Panc1 (cell line): ENCODE measurements around the gene PDZD8. TPM values are rescaled to one million over a fixed set of nuclear protein-coding genes. Genes with fewer than 3 reads are reported as not detected.

ENCODE experiments used
- ATAC-seq: fragments of 200-7000 bp; cut with Tn5 transposase; 2 replicates; pipeline ENCODE4 v1.9.1; 2020; ENCODE audit warnings: mild to moderate bottlenecking, moderate library complexity
- BruUV-seq: library from RNA; stranded (reverse); fragments of 400-500 nt; replicated peaks from 2 replicates; lab custom pipeline; 2021; lab: Mats Ljungman, UMichigan
- CTCF ChIA-PET: fragments of 300-600 bp; sonication (Branson Sonifier 250); formaldehyde crosslinking; loops from one replicate; lab custom pipeline; 2022; ENCODE audit warnings: antibody characterized with exemption; lab: Charles Lee
- POLR2A ChIA-PET: fragments of 300-600 bp; sonication (Branson Sonifier 250); formaldehyde crosslinking; loops from one replicate; lab custom pipeline; 2022; ENCODE audit warnings: antibody characterized with exemption; lab: Charles Lee
- DNase-seq: peaks from one replicate; pipeline ENCODE4 v3.0.0-alpha.2; 2010; ENCODE audit warnings: low read depth, low spot score
- H3K27ac ChIP-seq: 2 replicates; pipeline ENCODE4 v1.5.1; 2011; ENCODE audit warnings: mild to moderate bottlenecking, low read length, inconsistent platforms
- H3K27me3 ChIP-seq: fragments of 200-500 bp; sonication (Bioruptor generic); 2 replicates; pipeline ENCODE4 v1.6.0; 2014; ENCODE audit warnings: low read length, inconsistent platforms; ENCODE audit not compliant: control insufficient read depth, insufficient read depth
- H3K36me3 ChIP-seq: fragments of 200-500 bp; sonication (Bioruptor generic); 2 replicates; pipeline ENCODE4 v1.5.1; 2014; ENCODE audit warnings: inconsistent platforms, mild to moderate bottlenecking, low read length, moderate library complexity; ENCODE audit not compliant: control insufficient read depth, insufficient read depth
- H3K4me1 ChIP-seq: 2 replicates; pipeline ENCODE4 v1.5.1; 2011; ENCODE audit warnings: inconsistent platforms, mild to moderate bottlenecking, low read length, moderate library complexity; ENCODE audit not compliant: control insufficient read depth, insufficient read depth
- H3K4me3 ChIP-seq, 2 experiments: 2 replicates each; pipeline ENCODE4 v1.5.1; 2011 to 2012; ENCODE audit warnings: low read depth in 2 of 2, low read length in 2 of 2, mild to moderate bottlenecking in 2 of 2, inconsistent platforms in 1 of 2, moderate library complexity in 1 of 2
- H3K9me3 ChIP-seq: fragments of 200-500 bp; sonication (Bioruptor generic); 2 replicates; pipeline ENCODE4 v1.5.1; 2014; ENCODE audit warnings: low read depth, mild to moderate bottlenecking, inconsistent platforms, low read length, moderate library complexity; ENCODE audit not compliant: control insufficient read depth, insufficient read depth
- CTCF ChIP-seq: fragments of 450-650 bp; IDR thresholded peaks from 2 replicates; pipeline ENCODE4 v1.5.1; 2017; ENCODE audit warnings: mild to moderate bottlenecking
- POLR2AphosphoS5 ChIP-seq: IDR thresholded peaks from 2 replicates; pipeline ENCODE4 v1.6.1; 2012; ENCODE audit warnings: mild to moderate bottlenecking, low read depth, low read length, moderate library complexity
- REST ChIP-seq, 2 experiments: IDR thresholded peaks; 2 replicates each; pipeline ENCODE4 v1.6.1; 2011 to 2012; ENCODE audit warnings: low read depth in 2 of 2, control low read depth in 1 of 2, low read length in 1 of 2, mild to moderate bottlenecking in 1 of 2, moderate library complexity in 1 of 2; ENCODE audit not compliant: insufficient read depth in 1 of 2
- SIN3A ChIP-seq: IDR thresholded peaks from 2 replicates; pipeline ENCODE4 v1.6.1; 2012; ENCODE audit warnings: low read depth, mild to moderate bottlenecking, low read length, moderate library complexity, borderline replicate concordance; ENCODE audit not compliant: insufficient read depth
- TCF7L2 ChIP-seq: IDR thresholded peaks from 2 replicates; pipeline ENCODE4 v1.6.1; 2011; ENCODE audit warnings: mild to moderate bottlenecking, low read depth, low read length, inconsistent platforms
- in situ Hi-C: cut with HindIII; loops from 2 replicates; pipeline ENCODE4 v1.10.0; 2016; ENCODE audit warnings: low sequenced_read_pairs, low pct_unique_long_range_greater_than_20kb
- intact Hi-C: fragments of 100-400 bp; cut with micrococcal nuclease; formaldehyde crosslinking; loops from one replicate; pipeline ENCODE4 v1.10.0; 2022; ENCODE audit not compliant: unreplicated experiment
- total RNA-seq: library from RNA; stranded (reverse); gene quantifications from one replicate; pipeline ENCODE4 v1.2.1, GENCODE V29; 2021; ENCODE audit not compliant: unreplicated experiment

Gene PDZD8
- total RNA-seq, 1 experiment from 2014 or later: 44.7 TPM

- no TSS peak for BruUV-seq
- H3K9me3 ChIP-seq: no peaks in the 10 kb centered on the region
- DNase-seq: no peak
- POLR2A ChIA-PET: no interaction called here
- H3K4me1 ChIP-seq: no peaks in the 10 kb centered on the region
- H3K27ac ChIP-seq: no peak overlapping the region
- no peaks in the 10 kb centered on the region for H3K27me3 ChIP-seq
- TF ChIP-seq TCF7L2: no peak
- TF ChIP-seq SIN3A: no peak
- TF ChIP-seq CTCF: no peak
- no peak for TF ChIP-seq REST (IDR thresholded peaks at IDR 0.05; ENCODE audit: insufficient read depth in 1 of 2, low read depth in 2 of 2, low read length in 1 of 2)
- no peak for TF ChIP-seq POLR2AphosphoS5
- H3K36me3 ChIP-seq: no peaks in the 10 kb centered on the region
- in situ Hi-C loops (no loop called here), intact Hi-C loops (no loop called here)
- CTCF ChIA-PET: no interaction called here
- no peak overlapping the region for H3K4me3 ChIP-seq
- no peak for ATAC-seq
Observed at GRCh38 chr10:117275121-117275520, 100.1 kb downstream of the PDZD8 start.

GRCh38 chr10:117274509-117274908 lies 100.7 kb downstream of the PDZD8 start:
- Histone ChIP-seq H3K27me3 (no peaks in the 10 kb centered on the region), H3K36me3 (no peaks in the 10 kb centered on the region), H3K4me3 (no peak overlapping the region), H3K9me3 (no peaks in the 10 kb centered on the region), H3K4me1 (no peaks in the 10 kb centered on the region), H3K27ac (no peak overlapping the region)
- POLR2A ChIA-PET: no interaction called here
- no peak for ATAC-seq
- CTCF ChIA-PET: no interaction called here
- DNase-seq: no peak
- in situ Hi-C loops: no loop called here
- intact Hi-C loops: no loop called here
- no TSS peak for BruUV-seq
- TF ChIP-seq TCF7L2 (no peak), POLR2AphosphoS5 (no peak), CTCF (no peak), SIN3A (no peak), REST (IDR thresholded peaks at IDR 0.05; ENCODE audit: insufficient read depth in 1 of 2, low read depth in 2 of 2, low read length in 1 of 2) (no peak)
